NCI-H510A (cell line): ENCODE results near the gene SPTBN5.
"Not testable (repeated sequence)": the region's sequence is repeated elsewhere in the genome, so short reads cannot be mapped to it uniquely, and the experiment has no call there.

Experiments used
- DNase-seq: peaks from one replicate; lab custom pipeline; 2025; lab: John Stamatoyannopoulos, UW

Gene SPTBN5

DNA sequence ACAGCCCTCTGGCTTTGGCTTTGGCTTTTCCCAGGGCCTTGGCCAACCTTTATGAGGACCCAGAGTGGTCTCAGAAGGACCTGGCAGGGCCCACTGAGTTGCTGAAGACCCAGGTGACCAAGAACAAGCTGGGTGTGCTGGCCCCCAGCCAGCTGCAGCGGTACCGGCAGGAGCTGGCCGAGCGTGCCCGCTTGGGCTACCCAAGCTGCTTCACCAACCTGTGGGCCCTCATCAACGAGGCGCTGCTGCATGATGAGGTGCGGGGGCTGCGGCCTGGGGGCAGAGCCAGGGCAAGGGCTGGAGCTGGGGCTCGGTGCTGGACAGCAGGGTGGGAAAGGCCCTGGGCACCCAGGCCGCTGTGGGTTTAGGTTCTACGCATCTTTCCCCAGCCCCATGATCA is 49.0 kb downstream of the SPTBN5 start:
- DNase-seq: no peak

DNA sequence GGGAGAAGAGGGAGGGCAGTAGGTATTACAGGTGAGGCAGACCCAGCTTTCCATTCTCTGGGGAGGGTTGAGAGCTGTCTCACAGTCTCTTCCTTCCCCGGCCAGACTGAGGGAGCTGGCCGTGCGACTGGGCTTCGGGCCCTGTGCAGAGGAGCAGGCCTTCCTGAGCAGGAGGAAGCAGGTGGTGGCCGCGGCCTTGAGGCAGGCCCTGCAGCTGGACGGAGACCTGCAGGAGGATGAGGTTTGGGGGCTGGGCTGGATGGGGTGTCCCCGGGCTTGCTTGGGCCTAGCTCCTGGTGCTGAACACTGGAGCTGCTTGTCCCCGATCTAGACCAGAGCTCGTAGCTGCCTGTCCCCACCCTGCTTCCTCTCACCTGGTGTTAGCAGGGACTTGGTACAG is 50.3 kb downstream of the SPTBN5 start:
- no peak for DNase-seq

DNA sequence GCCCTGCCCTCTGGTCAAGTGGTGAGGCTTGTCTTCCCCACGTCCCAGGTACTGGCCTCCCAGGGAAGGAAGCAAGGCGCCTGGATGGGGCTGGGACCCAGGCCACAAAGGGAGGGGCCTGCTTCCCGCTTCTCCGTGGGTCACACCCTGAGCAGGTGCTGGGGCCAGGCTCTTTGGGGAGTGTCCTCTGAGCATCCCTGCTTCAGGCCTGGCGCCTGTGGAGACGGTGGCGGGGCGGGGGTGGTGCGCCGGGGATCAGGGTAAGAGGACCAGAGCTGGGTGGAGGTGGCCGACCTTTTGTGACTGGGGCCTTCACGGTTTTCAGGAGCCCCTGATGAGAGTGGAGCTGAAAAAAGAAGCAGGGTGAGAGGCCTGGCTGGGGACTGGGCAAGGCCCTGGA is 51.6 kb downstream of the SPTBN5 start:
- no peak for DNase-seq

DNA sequence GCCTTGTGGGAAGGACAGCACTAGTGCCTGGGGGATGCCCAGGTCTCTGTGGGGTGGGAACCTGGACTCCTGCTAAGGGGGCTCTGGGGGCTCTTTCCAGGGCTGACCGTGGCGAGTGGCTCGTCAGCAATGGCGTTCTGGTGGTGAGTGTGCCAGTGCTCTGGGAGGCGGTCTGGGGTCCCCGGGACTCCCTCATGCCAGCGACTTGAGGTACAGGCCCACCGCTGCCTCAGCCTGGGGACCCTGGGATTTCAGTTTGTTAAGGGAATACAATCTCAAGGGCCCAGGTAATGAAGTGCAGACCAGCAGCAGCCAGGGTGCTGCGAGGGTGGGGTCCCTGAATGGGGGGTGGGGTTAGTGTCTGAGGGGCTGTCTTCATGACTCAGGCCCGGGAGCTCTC is 52.7 kb downstream of the SPTBN5 start:
- DNase-seq: no peak

DNA sequence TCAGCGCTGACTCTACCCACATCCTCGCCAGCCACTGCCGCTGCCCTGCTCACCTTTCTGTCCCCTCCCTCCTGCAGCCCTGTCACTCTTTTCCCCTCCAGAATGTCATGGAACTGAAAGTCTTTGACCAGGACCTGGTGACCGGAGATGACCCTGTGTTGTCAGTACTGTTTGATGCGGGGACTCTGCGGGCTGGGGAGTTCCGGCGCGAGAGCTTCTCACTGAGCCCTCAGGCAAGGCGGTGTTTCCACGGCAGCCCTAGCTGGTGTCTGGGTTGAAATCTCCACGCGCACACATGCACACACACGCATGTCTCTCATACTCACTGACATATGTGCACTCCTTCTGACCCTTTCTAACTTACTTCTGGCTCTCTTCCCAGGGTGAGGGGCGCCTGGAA is 53.2 kb downstream of the SPTBN5 start:
- DNase-seq: no peak

DNA sequence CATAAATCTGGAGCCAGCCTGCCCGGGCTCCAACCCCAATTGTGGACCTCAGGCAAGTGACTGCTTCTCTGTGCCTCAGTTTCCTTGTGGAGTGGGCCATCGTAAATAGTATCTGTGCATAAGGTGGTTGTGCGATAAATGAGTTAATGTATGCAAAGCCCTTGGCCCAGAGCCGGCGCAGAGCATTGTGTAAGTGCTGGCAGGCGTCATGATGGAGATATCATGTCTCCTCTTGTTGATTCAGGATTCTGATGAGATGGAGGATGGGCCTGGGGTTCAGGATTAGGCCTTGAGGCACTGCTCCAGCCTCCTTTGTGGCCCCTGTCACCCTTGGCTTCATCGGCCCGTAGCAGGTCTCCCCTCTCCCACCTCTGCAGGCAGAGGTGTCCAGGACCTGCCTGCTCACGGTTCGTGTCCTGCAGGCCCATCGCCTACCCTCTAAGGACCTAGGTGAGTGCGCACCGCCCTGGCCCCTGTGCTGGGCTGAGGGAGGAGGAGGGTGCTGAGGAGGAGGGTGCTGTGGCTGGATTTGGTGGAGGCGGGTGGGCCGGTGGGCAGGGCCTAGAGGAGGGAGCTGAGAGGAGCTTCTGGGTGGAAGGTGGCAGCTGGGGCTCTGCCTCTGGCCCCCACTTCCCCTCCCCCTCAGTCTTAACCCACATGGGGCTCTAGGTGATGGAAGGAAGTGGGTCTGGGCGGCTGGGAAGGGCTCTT is 53.9 kb downstream of the SPTBN5 start:
- DNase-seq: no peak

DNA sequence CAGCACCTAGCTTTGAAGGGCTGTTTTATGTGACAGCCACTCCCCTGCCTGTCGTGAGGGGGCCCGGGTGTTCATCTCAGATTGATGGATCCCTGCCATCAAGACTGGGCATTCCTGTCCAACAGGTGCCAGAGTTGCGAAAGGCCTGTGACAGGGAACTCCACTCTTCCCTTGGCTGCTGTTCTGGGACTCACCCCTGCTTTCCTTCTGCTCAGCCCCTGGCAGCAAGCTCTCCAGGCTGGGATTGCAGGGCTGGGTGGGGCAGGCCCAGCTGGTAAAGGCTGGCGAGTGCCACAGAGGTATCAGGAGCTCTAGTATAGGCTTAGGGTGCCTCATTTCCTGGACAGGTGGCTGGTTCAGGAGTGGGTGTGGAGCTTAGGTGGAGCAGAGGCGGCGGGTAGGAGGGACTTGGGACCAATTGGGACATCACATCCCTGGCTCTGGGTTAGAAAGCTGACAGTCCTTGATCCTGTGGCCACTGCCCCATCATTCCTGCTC is 55.4 kb downstream of the SPTBN5 start, which contains the start of gene PLA2G4B:
TSS of gene PLA2G4B (plus strand) at position 448 of the 498 bp plus-strand sequence. CDS start 67 bp downstream, outside the sequence.
- peak; percentile 82 for DNase-seq

DNA sequence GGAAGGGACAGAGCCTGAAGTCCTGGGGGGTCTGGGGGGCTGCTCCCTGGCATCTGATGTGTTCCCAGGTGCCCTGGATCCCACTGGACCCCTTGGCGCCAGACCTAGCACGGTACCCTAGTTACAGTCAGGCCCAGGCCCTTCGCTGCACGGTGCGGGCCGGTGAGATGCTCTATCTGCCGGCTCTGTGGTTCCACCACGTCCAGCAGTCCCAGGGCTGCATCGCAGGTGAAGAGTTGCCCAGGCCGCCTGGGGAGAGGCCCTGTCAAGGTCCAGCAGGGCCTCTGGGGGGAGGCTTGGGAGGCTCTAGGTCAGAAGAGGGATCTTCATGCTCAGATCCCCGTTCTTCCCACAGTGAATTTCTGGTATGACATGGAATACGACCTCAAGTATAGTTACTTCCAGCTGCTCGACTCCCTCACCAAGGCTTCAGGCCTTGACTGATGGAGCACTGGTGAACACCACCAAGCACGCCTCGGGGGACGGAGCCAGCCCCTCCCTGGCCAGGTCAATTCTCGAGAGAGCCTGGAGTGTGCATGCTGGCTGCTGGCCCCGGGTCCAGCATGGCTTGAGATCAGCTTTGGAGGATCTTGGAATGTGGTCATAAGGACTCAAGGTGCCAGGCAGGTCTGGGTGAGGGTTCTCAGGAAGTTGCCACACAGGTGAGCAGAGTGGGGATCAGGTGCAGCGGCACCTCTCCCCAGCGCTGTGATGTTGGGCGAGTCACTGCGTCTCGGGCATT is 57.0 kb downstream of the SPTBN5 start:
- no peak for DNase-seq

DNA sequence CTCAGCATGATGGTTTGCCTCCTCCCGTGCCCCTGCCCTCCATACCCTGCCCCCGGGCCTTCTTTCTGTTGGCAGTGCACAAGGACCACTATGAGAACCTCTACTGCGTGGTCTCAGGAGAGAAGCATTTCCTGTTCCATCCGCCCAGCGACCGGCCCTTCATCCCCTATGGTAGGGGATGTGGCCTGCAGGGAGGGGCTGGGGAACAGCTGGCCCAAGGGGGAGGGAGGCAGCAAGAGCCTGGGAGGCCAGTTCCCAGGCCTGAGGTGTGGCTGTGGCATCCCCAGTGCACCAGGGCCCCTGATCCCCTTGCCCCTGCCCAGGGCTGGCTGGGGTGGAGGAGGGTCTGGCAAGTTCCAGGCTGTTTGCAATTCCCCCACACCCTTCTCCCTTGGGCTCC is 57.8 kb downstream of the SPTBN5 start:
- no peak for DNase-seq

DNA sequence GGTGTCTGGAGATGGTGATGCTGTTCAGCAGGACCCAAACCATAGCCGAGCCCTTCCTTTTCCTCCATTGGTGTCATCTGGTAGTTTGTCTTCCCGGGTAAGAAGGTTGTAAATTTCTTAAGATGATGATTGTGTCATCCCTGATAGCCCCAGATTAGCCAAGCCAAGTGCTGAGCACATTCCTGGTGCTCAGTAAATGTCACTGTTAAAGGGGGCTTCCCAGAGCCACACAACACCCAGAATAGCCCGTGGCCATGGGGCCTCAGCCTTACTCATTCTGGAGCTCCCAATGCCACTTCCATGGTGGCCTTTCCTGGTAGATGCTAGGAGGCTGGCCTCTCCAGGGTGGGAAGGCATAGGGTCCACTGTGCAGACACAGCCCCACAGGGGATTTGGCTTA is 59.8 kb downstream of the SPTBN5 start:
- no peak for DNase-seq

DNA sequence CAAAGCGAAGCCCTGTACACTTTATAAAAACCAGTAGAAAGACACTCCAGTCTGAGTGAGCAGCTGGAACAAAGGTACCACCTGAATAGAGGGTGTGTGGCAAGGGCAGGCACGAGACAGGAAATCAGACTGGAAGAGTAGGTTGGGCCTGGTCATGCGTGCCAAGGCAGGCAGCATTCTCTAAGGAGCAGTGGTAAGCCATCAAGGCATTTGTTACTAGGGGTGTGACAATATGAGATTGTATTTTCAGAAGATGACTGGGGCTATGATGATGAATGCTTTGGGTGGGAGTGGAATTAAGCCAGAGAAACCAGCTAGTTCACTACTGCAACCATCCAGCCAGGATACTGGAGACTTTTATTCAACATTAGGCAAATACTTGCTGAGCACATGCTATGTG is 61.0 kb downstream of the SPTBN5 start:
- DNase-seq: peak; percentile 74

DNA sequence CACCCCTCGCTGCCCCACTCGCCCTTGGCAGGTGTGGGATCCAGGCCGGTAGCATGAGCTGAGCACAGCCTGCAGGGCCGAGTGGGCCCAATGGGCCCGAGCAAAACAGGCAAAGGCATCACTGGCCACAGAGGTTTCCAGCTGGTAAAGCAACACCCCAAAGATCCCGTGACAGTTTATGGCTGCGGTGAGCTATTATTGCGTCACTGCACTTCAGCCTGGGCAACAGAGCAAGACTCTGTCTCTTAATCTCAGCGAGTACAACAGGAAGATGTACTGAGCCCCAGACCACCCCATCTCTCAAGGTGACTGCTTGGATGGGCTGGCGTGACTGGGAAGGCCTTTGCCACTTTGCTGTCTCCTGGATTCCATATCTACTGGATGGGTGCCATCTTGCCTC is 61.6 kb downstream of the SPTBN5 start:
- no peak for DNase-seq

DNA sequence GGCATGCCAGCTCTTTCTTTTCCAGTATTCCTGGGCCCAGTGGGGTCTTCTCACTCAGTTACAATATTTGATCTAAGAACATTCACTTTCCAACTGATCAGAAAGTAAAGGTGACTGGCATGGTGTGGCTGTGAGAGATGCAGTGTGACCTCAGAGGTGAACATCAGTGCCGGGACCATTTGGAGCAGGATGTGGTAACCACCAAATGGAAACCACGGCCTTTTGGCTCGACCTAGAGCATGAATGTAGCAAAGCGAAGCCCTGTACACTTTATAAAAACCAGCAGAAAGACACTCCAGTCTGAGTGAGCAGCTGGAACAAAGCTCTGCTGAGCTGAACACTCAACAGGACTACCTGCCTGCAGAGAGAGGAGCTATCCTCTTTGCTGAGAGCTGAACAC is 62.6 kb downstream of the SPTBN5 start:
- not testable (repeated sequence) for DNase-seq

DNA sequence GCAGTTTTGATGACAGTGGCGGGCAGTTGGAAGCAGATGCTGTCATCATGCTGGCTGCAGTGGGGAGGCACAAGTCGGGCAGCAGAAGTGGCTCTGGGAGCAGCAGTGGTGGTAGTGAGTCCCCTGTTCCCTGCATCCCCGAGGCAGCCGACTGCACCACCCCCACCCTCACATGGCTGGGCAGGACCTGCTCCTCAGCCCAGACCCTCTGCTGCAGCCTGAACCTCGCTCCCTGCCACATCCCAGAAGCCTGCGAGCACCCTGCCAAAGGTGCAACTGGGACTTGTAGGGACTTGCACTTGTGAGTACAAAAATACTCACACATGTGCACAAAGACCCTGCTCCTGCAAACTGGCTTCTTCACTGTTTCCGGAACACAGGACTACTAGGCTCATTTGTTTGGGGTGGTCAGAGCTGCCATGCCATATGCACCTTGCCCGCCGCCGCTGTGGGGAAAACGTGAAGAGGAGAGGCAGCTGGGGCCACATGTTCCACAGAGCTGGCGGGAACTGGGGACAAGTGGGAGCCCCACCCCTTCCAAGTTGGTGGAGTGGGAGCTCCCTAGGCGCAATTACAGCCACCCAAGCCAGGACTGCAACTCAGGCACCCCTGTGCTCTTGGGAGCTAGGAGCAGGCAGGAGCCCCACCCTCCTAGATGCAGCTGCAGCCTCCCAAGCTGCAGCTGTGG is 63.8 kb downstream of the SPTBN5 start:
- DNase-seq: no peak

DNA sequence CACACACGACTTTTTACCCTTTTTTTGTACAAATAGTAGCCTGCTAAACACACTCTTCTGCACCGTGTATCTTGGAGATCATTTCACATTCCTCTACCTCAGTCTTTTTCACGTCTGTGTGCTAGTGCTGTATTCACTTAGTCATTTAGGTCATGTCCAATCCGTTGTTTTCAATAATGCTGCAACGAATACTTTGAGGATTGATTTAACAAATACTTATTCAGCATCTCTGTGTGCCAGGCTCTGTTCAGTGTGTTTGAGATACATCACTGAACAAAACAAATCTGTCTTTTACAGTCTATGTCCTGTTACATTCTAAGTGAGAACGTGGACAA is 65.1 kb downstream of the SPTBN5 start:
- no peak for DNase-seq

DNA sequence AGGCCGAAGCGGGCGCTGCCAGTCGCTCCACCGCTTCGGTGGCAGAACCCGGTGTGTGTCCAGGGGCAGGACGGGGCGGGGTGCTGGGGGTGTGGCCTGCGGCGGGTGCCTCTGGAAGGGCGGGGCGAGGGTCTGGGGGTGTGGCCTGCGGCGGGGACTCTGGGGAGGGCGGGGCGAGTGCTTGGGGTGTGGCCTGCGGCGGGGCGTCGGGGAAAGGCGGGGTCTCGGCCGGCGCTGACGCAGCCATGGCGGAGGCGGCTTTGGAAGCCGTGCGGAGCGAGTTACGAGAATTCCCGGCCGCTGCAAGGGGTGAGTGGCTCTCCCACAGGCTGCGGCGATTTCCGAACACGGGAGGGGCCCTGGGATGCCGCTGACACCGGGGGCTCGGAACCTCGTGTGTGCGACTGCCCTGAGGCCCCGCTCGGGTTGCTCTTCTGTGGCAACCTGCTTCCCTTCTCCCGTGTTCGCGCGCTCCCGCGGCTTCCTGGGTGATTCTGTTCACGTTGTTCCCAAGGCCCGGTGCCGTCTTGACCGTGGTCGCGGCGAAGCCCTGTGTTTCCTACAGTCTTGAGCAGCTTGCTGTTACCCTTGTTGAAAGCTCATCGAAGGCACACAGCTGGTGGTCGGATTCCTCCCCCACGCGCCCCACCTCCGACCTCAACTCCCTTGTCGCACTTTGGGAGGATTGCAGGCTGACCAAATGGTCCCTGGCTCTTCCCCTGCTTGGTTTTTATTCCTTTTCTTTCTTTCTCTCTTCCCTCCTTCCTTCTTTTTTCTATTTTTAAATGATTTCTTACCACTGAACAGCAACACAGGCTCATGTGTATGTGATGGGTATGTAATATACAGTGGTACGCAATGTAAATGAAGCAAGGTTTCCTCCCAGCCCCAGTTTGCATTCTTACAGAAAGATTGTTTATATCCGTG is 65.7 kb downstream of the SPTBN5 start, which contains the start of gene JMJD7:
TSS of gene JMJD7 (plus strand) at position 213 of the 927 bp plus-strand sequence. CDS start at position 246, 33 bp downstream.
- peak; percentile 36 for DNase-seq

DNA sequence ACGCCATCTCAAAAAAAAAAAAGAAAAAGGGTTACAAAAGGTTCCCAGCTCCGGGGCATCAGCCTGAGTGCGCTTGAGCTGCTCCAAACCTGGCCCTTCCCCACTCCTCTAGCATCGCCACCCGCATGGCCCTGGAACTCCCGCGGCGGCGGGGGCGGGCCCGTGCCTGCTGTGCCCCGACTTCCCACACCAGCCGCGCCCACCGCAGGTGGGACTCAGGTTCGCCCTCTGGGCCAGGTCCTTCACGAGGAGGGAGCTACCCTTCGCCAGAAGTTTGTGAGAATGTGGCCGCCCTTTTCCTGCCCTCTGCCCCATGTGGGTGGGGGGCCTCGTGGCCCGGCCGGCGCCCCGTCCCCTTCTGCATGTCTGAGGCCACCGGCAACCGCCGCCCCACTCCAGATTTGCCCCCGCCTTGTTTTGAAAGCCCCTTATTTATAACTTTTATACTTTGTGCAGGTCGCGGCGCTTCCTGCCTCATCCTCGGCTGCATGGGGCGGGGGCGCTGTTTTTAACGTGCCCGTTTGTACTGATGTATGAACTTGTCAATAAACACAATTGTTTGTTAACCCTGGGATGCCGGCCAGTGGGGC is 66.5 kb downstream of the SPTBN5 start:
- DNase-seq: no peak

DNA sequence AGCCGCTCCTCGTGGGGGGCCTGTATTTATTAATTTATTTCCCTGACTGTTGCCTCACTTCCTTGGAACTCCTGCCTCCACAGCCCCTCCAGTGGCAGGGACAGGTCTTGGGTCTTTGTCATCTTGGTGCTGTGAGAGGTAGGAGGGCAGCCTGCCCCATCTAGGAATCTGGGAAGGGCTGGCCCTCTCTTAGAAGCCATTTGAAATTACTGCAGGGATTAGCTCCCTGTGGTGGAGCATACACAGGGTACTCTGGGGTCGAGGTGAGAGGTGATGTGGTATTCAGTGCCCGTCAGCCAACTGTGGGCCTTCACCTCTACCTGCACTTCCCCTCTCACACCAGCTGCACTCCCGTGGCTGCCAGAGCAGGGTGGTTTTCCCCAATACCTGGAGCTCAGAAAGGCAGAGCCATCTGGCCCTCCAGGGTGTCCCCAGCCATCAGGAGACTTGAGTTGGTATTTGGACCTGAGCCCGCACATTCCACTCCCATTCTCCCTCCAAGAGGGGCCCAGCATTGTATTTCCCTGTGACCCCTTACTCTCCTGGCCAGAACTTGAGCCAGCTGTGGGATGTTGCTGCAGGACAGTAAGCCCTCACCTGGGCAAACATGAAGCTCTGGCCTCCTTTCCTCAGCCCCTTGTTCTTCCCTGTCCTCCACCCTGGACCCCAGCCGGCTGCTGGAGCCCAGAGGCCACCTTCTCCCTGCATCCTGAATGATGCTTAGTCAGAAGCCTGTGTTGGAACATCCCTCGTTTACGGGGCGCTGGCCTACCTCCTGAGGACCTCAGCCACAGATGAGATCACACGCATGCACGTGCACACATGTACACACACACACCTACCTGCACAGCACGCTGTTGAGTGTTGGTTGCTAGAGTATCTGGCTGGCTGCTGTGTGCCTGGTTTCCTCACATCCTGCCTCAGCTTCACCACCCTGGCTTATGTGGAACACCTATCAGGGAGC is 68.0 kb downstream of the SPTBN5 start:
- DNase-seq: no peak

DNA sequence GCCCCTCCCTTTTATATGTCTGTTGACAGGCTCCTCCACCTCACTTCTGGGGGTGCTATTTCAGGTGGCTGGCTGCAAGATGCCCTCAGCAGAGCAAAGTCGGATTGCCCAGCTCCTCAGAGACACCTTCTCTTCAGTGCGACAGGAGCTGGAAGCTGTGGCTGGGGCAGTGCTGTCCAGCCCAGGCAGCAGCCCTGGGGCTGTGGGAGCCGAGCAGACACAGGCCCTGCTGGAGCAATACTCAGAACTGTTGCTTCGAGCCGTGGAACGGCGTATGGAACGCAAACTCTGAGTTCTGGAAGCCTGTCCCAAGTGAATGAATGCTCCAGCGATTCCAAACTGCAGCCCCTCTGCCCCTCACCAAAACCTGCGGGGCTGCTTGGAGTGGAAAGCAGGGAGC is 68.7 kb downstream of the SPTBN5 start:
- no peak for DNase-seq
